ENCODE results near the gene UBL7. TPM values are rescaled to one million over a fixed set of nuclear protein-coding genes. Genes with fewer than 3 reads are reported as not detected.
A peak's percentile ranks its signal among the peaks of the same experiment; 100 is the strongest.

UBL7 gene
- total RNA-seq, 4 donors from 2014 or later: 31.2 to 44.0 (median 35.2) TPM

- intact Hi-C loops (cut with DNase I): no loop called here
- H3K27me3 ChIP-seq: no peaks in the 10 kb centered on the region
- peak overlapping the region in 1 of 4 donors; percentile 17 for H3K27ac ChIP-seq
- H3K9me3 ChIP-seq: no peaks in the 10 kb centered on the region
- H3K4me3 ChIP-seq: no peak overlapping the region
- no peaks in the 10 kb centered on the region for H3K36me3 ChIP-seq
- DNase-seq: no peak
- TF ChIP-seq, protein P1, sequence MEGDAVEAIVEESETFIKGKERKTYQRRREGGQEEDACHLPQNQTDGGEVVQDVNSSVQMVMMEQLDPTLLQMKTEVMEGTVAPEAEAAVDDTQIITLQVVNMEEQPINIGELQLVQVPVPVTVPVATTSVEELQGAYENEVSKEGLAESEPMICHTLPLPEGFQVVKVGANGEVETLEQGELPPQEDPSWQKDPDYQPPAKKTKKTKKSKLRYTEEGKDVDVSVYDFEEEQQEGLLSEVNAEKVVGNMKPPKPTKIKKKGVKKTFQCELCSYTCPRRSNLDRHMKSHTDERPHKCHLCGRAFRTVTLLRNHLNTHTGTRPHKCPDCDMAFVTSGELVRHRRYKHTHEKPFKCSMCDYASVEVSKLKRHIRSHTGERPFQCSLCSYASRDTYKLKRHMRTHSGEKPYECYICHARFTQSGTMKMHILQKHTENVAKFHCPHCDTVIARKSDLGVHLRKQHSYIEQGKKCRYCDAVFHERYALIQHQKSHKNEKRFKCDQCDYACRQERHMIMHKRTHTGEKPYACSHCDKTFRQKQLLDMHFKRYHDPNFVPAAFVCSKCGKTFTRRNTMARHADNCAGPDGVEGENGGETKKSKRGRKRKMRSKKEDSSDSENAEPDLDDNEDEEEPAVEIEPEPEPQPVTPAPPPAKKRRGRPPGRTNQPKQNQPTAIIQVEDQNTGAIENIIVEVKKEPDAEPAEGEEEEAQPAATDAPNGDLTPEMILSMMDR (IDR thresholded peaks at IDR 0.05): no peak
- no peak for TF ChIP-seq POLR2A (IDR thresholded peaks at IDR 0.05)
- peaks cover 0 to 12% (median 0%) of the 10 kb centered on the region in 3 donors for H3K4me1 ChIP-seq
- WGBS, 2 donors: 77 to 100% methylated on average over 2 to 6 of the region's 9 CpGs
These were observed 38.7 kb downstream of the UBL7 start for GRCh38 chr15:74422265-74422651.

- intact Hi-C loops (cut with DNase I): no loop called here
- peak overlapping the region in 1 of 4 donors; percentile 17 for H3K27ac ChIP-seq
- 85 to 89% methylated on average over 8 to 13 of the region's 20 CpGs for WGBS, 2 donors
- no peaks in the 10 kb centered on the region for H3K36me3 ChIP-seq
- H3K4me1 ChIP-seq: peaks cover 0 to 12% (median 0%) of the 10 kb centered on the region in 3 donors
- no peak for DNase-seq
- H3K4me3 ChIP-seq: no peak overlapping the region
- H3K9me3 ChIP-seq: no peaks in the 10 kb centered on the region
- H3K27me3 ChIP-seq: no peaks in the 10 kb centered on the region
- TF ChIP-seq, protein P1 (IDR thresholded peaks at IDR 0.05): no peak
- no peak for TF ChIP-seq POLR2A (IDR thresholded peaks at IDR 0.05)
These were observed 39.4 kb downstream of the UBL7 start for GRCh38 chr15:74421302-74422245.

GRCh38 chr15:74420193-74420905, 40.6 kb downstream of the UBL7 start:
- no peaks in the 10 kb centered on the region for H3K27me3 ChIP-seq
- TF ChIP-seq, protein P1 (IDR thresholded peaks at IDR 0.05): no peak
- no peak for TF ChIP-seq POLR2A (IDR thresholded peaks at IDR 0.05)
- intact Hi-C loops (cut with DNase I): no loop called here
- no peak overlapping the region for H3K27ac ChIP-seq
- peaks cover 0 to 7% (median 0%) of the 10 kb centered on the region in 3 donors for H3K36me3 ChIP-seq
- peaks cover 0 to 12% (median 0%) of the 10 kb centered on the region in 3 donors for H3K4me1 ChIP-seq
- no peak overlapping the region for H3K4me3 ChIP-seq
- no peak for DNase-seq
- WGBS, 2 donors: 45 to 86% methylated on average over 6 to 7 of the region's 10 CpGs
- no peaks in the 10 kb centered on the region for H3K9me3 ChIP-seq

GRCh38 chr15:74419432-74419831, 41.5 kb downstream of the UBL7 start:
- TF ChIP-seq POLR2A (IDR thresholded peaks at IDR 0.05): no peak
- TF ChIP-seq, protein P1 (IDR thresholded peaks at IDR 0.05): no peak
- no peak overlapping the region for H3K4me3 ChIP-seq
- H3K27ac ChIP-seq: no peak overlapping the region
- H3K4me1 ChIP-seq: peaks cover 0 to 12% (median 0%) of the 10 kb centered on the region in 3 donors
- peaks cover 0 to 7% (median 0%) of the 10 kb centered on the region in 3 donors for H3K36me3 ChIP-seq
- DNase-seq: no peak
- WGBS, 2 donors: 80% methylated on average over 2 of the region's 4 CpGs; no CpG with 5 or more reads in 1 of the 2 donors
- no peaks in the 10 kb centered on the region for H3K27me3 ChIP-seq
- intact Hi-C loops (cut with DNase I): no loop called here
- no peaks in the 10 kb centered on the region for H3K9me3 ChIP-seq
